ENCODE data around the gene CHST2.

CHST2 gene

GRCh38 chr3:143168855-143169192 lies 49.3 kb downstream of the CHST2 start:
- Histone ChIP-seq H2BK120ac (ENCODE audit: low read depth, low read length) (no peak overlapping the region), H3K79me1 (ENCODE audit: low read length) (no peaks in the 10 kb centered on the region), H4K8ac (ENCODE audit: low read depth, low read length) (no peak overlapping the region), H3K56ac (ENCODE audit: low read length) (no peak overlapping the region), H3K4me3 (ENCODE audit: low read length) (no peak overlapping the region), H3K4ac (ENCODE audit: low read depth, low read length) (no peak overlapping the region), H2BK5ac (ENCODE audit: low read length) (no peak overlapping the region), H3K23ac (ENCODE audit: low read length) (no peak overlapping the region), H3K4me1 (ENCODE audit: control insufficient read depth, low read depth, low read length) (no peaks in the 10 kb centered on the region), H2BK15ac (replicated peaks; ENCODE audit: low read depth) (no peak overlapping the region), H3K27me3 (ENCODE audit: insufficient read depth, low read length, poor library complexity) (no peaks in the 10 kb centered on the region), H3K79me2 (ENCODE audit: control insufficient read depth, insufficient read depth, low read length) (no peaks in the 10 kb centered on the region), H3K36me3 (ENCODE audit: control insufficient read depth, insufficient read depth, low read length) (no peaks in the 10 kb centered on the region), H4K5ac (ENCODE audit: low read length) (no peak overlapping the region), H2AK5ac (ENCODE audit: low read length) (no peak overlapping the region), H3K18ac (ENCODE audit: low read length) (no peak overlapping the region), H3K9ac (ENCODE audit: low read length) (no peak overlapping the region), H3K27ac (ENCODE audit: low read depth, low read length) (no peak overlapping the region), H3K4me2 (ENCODE audit: low read length) (no peak overlapping the region)
- WGBS (ENCODE audit: extremely low coverage, insufficient coverage, low lambda C conversion rate): no CpG with 5 or more reads among the region's 2 CpGs
- DNase-seq: no peak

- Histone ChIP-seq H3K79me2 (ENCODE audit: control insufficient read depth, insufficient read depth, low read length) (no peaks in the 10 kb centered on the region), H2BK5ac (ENCODE audit: low read length) (no peak overlapping the region), H3K27me3 (ENCODE audit: insufficient read depth, low read length, poor library complexity) (no peaks in the 10 kb centered on the region), H3K4ac (ENCODE audit: low read depth, low read length) (no peak overlapping the region), H2BK15ac (replicated peaks; ENCODE audit: low read depth) (no peak overlapping the region), H3K23ac (ENCODE audit: low read length) (no peak overlapping the region), H2AK5ac (ENCODE audit: low read length) (no peak overlapping the region), H3K4me1 (ENCODE audit: control insufficient read depth, low read depth, low read length) (no peaks in the 10 kb centered on the region), H3K4me2 (ENCODE audit: low read length) (no peak overlapping the region), H3K4me3 (ENCODE audit: low read length) (no peak overlapping the region), H3K18ac (ENCODE audit: low read length) (no peak overlapping the region), H3K56ac (ENCODE audit: low read length) (no peak overlapping the region), H3K9ac (ENCODE audit: low read length) (no peak overlapping the region), H4K5ac (ENCODE audit: low read length) (no peak overlapping the region), H2BK120ac (ENCODE audit: low read depth, low read length) (no peak overlapping the region), H3K79me1 (ENCODE audit: low read length) (no peaks in the 10 kb centered on the region), H3K27ac (ENCODE audit: low read depth, low read length) (no peak overlapping the region), H3K36me3 (ENCODE audit: control insufficient read depth, insufficient read depth, low read length) (no peaks in the 10 kb centered on the region), H4K8ac (ENCODE audit: low read depth, low read length) (no peak overlapping the region)
- no CpG with 5 or more reads among the region's 6 CpGs for WGBS (ENCODE audit: extremely low coverage, insufficient coverage, low lambda C conversion rate)
- no peak for DNase-seq
These were observed 50.5 kb downstream of the CHST2 start for GRCh38 chr3:143170074-143170473.

- H3K4me1 ChIP-seq (ENCODE audit: control insufficient read depth, low read depth, low read length): no peaks in the 10 kb centered on the region
- H3K18ac ChIP-seq (ENCODE audit: low read length): no peak overlapping the region
- no peak for DNase-seq
- no peak overlapping the region for H3K9ac ChIP-seq (ENCODE audit: low read length)
- no peak overlapping the region for H3K23ac ChIP-seq (ENCODE audit: low read length)
- H3K4me3 ChIP-seq (ENCODE audit: low read length): no peak overlapping the region
- H3K27me3 ChIP-seq (ENCODE audit: insufficient read depth, low read length, poor library complexity): no peaks in the 10 kb centered on the region
- no peaks in the 10 kb centered on the region for H3K79me2 ChIP-seq (ENCODE audit: control insufficient read depth, insufficient read depth, low read length)
- no peak overlapping the region for H4K5ac ChIP-seq (ENCODE audit: low read length)
- WGBS (ENCODE audit: extremely low coverage, insufficient coverage, low lambda C conversion rate): no CpG with 5 or more reads among the region's 1 CpG
- H2AK5ac ChIP-seq (ENCODE audit: low read length): no peak overlapping the region
- H3K56ac ChIP-seq (ENCODE audit: low read length): no peak overlapping the region
- no peaks in the 10 kb centered on the region for H3K79me1 ChIP-seq (ENCODE audit: low read length)
- H3K4ac ChIP-seq (ENCODE audit: low read depth, low read length): no peak overlapping the region
- H2BK120ac ChIP-seq (ENCODE audit: low read depth, low read length): no peak overlapping the region
- no peak overlapping the region for H3K27ac ChIP-seq (ENCODE audit: low read depth, low read length)
- H2BK15ac ChIP-seq (replicated peaks; ENCODE audit: low read depth): no peak overlapping the region
- H3K36me3 ChIP-seq (ENCODE audit: control insufficient read depth, insufficient read depth, low read length): no peaks in the 10 kb centered on the region
- no peak overlapping the region for H3K4me2 ChIP-seq (ENCODE audit: low read length)
- H2BK5ac ChIP-seq (ENCODE audit: low read length): no peak overlapping the region
- H4K8ac ChIP-seq (ENCODE audit: low read depth, low read length): no peak overlapping the region
These were observed 51.1 kb downstream of the CHST2 start for GRCh38 chr3:143170676-143171075.

GRCh38 chr3:143171141-143171980 lies 51.8 kb downstream of the CHST2 start:
- no peaks in the 10 kb centered on the region for H3K79me1 ChIP-seq (ENCODE audit: low read length)
- H4K5ac ChIP-seq (ENCODE audit: low read length): no peak overlapping the region
- WGBS (ENCODE audit: extremely low coverage, insufficient coverage, low lambda C conversion rate): no CpG with 5 or more reads among the region's 3 CpGs
- no peak overlapping the region for H2BK120ac ChIP-seq (ENCODE audit: low read depth, low read length)
- H3K23ac ChIP-seq (ENCODE audit: low read length): no peak overlapping the region
- no peak overlapping the region for H3K18ac ChIP-seq (ENCODE audit: low read length)
- DNase-seq: no peak
- H3K4me1 ChIP-seq (ENCODE audit: control insufficient read depth, low read depth, low read length): no peaks in the 10 kb centered on the region
- H3K4me2 ChIP-seq (ENCODE audit: low read length): no peak overlapping the region
- H3K79me2 ChIP-seq (ENCODE audit: control insufficient read depth, insufficient read depth, low read length): no peaks in the 10 kb centered on the region
- H2BK5ac ChIP-seq (ENCODE audit: low read length): no peak overlapping the region
- no peaks in the 10 kb centered on the region for H3K27me3 ChIP-seq (ENCODE audit: insufficient read depth, low read length, poor library complexity)
- H2BK15ac ChIP-seq (replicated peaks; ENCODE audit: low read depth): no peak overlapping the region
- no peaks in the 10 kb centered on the region for H3K36me3 ChIP-seq (ENCODE audit: control insufficient read depth, insufficient read depth, low read length)
- no peak overlapping the region for H3K27ac ChIP-seq (ENCODE audit: low read depth, low read length)
- no peak overlapping the region for H3K56ac ChIP-seq (ENCODE audit: low read length)
- no peak overlapping the region for H3K4ac ChIP-seq (ENCODE audit: low read depth, low read length)
- no peak overlapping the region for H3K4me3 ChIP-seq (ENCODE audit: low read length)
- H4K8ac ChIP-seq (ENCODE audit: low read depth, low read length): no peak overlapping the region
- H3K9ac ChIP-seq (ENCODE audit: low read length): no peak overlapping the region
- no peak overlapping the region for H2AK5ac ChIP-seq (ENCODE audit: low read length)

GRCh38 chr3:143172062-143172794 lies 52.7 kb downstream of the CHST2 start:
- Histone ChIP-seq H4K8ac (ENCODE audit: low read depth, low read length) (no peak overlapping the region), H2BK120ac (ENCODE audit: low read depth, low read length) (no peak overlapping the region), H3K4me2 (ENCODE audit: low read length) (no peak overlapping the region), H3K79me2 (ENCODE audit: control insufficient read depth, insufficient read depth, low read length) (no peaks in the 10 kb centered on the region), H2AK5ac (ENCODE audit: low read length) (no peak overlapping the region), H3K4ac (ENCODE audit: low read depth, low read length) (no peak overlapping the region), H3K23ac (ENCODE audit: low read length) (no peak overlapping the region), H3K56ac (ENCODE audit: low read length) (no peak overlapping the region), H3K9ac (ENCODE audit: low read length) (no peak overlapping the region), H2BK5ac (ENCODE audit: low read length) (no peak overlapping the region), H3K4me3 (ENCODE audit: low read length) (no peak overlapping the region), H3K27me3 (ENCODE audit: insufficient read depth, low read length, poor library complexity) (no peaks in the 10 kb centered on the region), H4K5ac (ENCODE audit: low read length) (no peak overlapping the region), H3K4me1 (ENCODE audit: control insufficient read depth, low read depth, low read length) (no peaks in the 10 kb centered on the region), H3K27ac (ENCODE audit: low read depth, low read length) (no peak overlapping the region), H3K18ac (ENCODE audit: low read length) (no peak overlapping the region), H2BK15ac (replicated peaks; ENCODE audit: low read depth) (no peak overlapping the region), H3K36me3 (ENCODE audit: control insufficient read depth, insufficient read depth, low read length) (no peaks in the 10 kb centered on the region), H3K79me1 (ENCODE audit: low read length) (no peaks in the 10 kb centered on the region)
- no CpG with 5 or more reads among the region's 5 CpGs for WGBS (ENCODE audit: extremely low coverage, insufficient coverage, low lambda C conversion rate)
- no peak for DNase-seq

Data from mesendoderm (in vitro differentiated cells).